Stimulated activated CD4-positive, alpha-beta T cell treated with anti-CD3 and anti-CD28 coated beads, TNF-alpha, amount 100 ng/mL, for 1 hour (primary cell): Measurements from ENCODE around the gene BLTP3A.

Experiments
- DNase-seq, 3 donors: peaks; one replicate each; pipeline ENCODE4 v3.0.0-alpha.2; 2020; ENCODE audit warnings: low read depth in 3 of 3, low spot score in 1 of 3

BLTP3A gene

DNA sequence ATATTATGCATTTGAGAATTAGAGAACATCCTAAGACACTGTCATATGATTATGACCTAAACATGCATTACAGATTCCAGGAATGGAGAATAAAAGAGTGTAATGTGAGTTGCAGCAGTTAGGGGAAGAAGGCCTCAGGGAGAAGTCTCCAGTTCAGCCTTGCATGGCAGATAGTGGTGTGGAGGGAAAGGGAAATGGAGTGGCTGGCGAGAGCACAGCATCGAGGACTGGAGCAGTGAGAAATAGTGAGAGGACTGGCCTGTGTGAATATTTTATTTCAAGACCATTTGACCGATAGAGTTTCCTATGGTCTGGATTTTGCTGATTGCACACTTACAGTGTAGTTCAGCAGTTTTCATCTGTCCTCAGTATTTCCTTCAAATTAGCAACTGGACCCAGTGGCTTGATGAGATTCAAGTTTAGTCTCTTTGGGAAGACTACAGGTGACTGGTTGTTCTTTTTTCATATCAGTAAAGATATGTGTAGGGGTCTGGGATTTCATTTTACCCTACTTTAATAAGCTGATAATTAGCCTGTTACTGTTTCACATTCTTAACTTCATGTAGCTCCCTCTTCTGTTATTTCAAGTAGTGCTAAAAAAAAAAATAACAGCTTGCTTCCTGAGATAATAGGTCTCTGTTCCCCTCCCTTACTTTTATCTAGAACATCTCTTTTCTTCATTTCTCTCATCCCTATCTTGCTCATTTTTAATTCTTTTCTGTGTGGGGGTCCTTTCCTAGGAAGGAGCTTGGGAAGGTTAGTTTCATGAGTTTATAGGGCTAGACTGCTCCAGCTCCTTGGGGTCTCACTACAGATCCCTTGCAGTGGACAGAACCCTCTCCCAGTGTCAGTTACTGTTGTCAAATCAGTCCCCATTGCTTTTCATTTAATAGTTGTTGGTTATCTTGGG is 27.9 kb downstream of the BLTP3A start:
- DNase-seq = no peak

DNA sequence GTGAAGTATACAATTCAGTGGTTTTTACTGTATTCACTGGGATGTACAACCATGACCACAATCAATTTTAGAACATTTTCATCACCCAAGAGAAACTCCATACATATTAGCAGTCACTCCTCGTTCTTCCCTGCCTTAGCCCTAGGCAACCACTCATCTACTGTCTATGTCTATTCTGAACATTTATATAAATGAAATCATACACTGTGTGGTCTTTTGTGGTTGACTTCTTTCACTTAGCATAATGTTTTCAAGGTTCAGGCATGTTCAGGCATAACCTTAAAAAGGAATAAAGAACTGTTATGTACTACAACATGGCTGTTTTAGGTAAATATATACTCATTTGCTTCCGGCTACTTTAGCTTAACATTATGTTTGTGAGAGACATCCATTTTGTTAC is 37.3 kb downstream of the BLTP3A start:
- no peak for DNase-seq

DNA sequence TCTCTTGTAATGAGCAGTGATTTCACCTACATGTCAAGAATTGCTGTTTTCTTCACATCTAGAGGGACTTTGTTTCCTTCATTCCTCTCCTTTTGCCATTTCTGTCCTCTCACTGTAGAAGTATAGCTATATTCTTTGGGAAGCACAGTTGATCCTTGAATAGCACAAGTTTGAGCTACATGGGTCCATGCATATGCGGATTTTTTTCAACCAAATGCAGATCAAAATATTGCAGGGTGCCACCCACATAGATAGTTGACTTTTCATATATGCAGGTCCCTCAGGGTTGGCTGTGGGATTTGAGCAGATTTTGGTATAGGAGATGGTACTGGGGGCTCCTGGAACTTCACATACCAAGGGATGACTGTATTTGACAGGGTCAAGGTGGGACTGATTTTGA is 41.1 kb downstream of the BLTP3A start:
- DNase-seq = no peak

DNA sequence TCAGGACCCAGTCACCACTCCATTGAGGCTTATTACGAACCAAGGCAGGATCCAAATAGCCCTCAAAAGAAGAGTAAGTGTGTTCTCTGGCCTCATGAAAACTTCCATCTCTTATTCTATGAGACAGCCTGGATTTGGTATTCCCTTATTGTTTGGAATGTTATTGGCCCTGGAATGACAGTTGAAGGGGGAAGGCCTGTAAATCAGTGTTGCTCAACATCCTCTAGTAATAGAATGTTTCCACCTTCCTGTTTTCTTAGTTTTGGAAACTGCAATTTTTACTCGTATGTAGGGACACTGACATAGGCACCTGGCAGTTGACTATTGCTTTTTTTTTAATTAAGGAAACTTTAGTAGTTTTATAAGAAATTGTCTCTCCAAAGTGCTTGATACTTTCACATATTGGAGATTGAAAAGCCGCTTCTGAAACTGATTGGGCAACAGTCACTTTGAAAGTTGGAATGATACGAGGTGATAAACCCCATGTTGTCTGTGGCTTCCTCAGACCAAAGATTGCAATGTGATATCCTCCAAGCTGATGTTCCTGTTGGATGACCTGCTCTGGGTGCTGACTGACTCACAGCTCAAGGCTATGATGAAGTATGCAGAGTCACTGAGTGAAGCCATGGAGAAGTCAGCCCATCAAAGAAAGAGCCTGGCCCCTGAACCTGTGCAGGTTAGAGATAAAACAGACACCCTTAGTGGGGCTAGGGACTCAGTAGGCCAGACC is 43.1 kb downstream of the BLTP3A start:
- no peak for DNase-seq

DNA sequence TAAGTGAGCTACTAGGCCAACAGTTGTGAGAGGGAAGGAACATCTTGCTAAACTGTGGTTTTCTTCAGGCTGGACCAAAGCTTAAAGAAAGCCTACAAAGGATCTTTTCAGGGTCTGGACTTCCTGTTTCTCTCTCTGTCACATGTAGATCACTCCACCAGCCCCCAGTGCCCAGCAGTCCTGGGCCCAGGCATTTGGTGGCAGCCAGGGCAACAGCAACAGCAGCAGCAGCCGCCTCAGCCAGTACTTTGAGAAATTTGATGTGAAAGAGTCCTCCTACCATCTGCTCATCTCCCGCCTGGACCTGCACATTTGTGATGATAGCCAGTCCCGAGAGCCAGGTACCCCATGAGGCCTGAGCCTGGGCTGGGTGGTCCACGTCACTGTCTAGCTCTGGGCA is 44.1 kb downstream of the BLTP3A start:
- no peak for DNase-seq

DNA sequence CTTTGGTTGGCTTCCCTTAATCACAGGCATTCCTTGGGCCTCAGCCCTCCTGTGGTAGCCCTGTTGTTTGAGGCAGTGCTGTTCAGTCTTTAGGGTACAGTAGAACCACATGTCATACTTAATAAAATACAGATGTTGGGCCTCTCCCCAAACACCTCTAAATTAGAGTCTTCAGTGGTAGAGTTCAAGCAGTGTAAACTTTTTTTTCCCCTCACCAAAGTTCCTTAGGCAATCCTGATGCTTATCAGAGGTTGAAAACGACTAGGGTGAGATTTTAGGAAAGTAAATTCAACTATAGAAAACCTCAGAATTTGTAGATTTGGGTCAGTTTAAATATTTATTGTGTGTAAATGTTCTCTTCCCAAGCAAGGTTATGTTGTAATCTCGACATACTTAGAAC is 44.6 kb downstream of the BLTP3A start:
- DNase-seq = no peak

DNA sequence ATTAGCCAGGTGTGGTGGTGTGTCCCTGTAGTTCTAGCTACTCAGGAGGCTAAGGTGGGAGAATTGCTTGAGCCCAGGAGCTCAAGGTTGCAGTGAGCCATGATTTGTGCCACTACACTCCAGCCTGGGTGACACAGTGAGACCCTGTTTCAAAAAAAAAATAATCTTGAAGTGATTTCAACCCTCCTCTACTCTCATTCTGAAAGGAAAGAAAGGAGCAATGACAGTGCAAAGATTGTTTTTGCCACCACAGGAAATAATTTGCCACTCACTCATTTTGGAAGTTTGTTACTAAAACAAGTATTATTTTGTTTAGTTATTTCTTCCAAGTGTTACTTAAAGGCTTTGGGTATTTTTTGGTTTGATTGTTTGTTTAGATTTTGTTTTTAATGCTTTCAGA is 45.6 kb downstream of the BLTP3A start:
- no peak for DNase-seq

DNA sequence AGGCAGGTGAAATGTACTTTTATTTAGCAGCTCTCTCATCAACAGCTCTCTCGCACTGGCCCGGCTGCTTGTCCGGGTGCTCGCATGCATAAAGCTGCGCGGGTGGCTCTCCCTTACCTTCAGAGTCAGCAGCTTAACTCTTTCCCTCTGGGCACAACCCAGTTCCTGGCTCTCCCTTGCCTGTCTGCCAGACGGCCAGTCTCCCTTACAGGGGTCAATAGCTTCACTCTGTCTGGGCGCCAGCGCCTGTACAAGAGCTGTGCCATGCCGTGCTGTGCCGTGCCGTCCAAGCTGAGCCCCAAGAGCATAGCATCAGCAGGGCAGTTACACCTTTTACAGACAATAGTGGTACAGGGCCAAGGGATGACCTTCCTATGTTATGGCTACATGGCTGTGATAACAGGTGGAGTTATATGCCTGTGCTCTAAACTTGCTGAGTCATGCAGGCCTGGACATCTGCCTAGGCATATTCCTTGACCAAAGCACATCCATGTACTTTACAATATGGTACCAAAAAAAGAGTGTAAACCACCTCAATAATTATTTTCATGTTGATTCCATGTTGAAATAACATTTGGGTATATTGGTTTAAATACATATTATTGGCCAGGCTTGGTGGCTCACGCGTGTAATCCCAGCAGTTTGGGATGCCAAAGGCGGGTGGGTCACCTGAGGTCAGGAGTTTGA is 47.9 kb downstream of the BLTP3A start:
- no peak for DNase-seq
